Lung (tissue), 12 donors: ENCODE results near the gene SH3PXD2A. TPM values are rescaled to one million over a fixed set of nuclear protein-coding genes. Genes with fewer than 3 reads are reported as not detected.

ENCODE experiments used
- ATAC-seq: fragments of 200-7000 bp; cut with Tn5 transposase; one replicate; pipeline ENCODE4 v1.9.1; 2020; ENCODE audit warnings: moderate number of reproducible peaks; ENCODE audit not compliant: insufficient read depth, low FRiP score
- DNase-seq, 3 donors: peaks; one replicate each; pipeline ENCODE4 v3.0.0-alpha.2; 2013 to 2017
- H3K27ac ChIP-seq, 2 donors: one replicate each; pipeline ENCODE4 v1.5.1; 2013; ENCODE audit warnings: mild to moderate bottlenecking in 2 of 2, moderate library complexity in 2 of 2, control low read depth in 1 of 2, inconsistent platforms in 1 of 2, low read depth in 1 of 2, low read length in 1 of 2
- H3K27me3 ChIP-seq, 3 donors: one replicate each; pipeline ENCODE4 v1.5.1; 2013; ENCODE audit warnings: low read length in 2 of 3; ENCODE audit not compliant: control insufficient read depth in 3 of 3, insufficient read depth in 3 of 3
- H3K36me3 ChIP-seq, 4 donors: one replicate each; pipeline ENCODE4 v1.5.1; 2013; ENCODE audit warnings: low read length in 4 of 4, mild to moderate bottlenecking in 1 of 4, moderate library complexity in 1 of 4; ENCODE audit not compliant: control insufficient read depth in 4 of 4, insufficient read depth in 4 of 4
- H3K4me1 ChIP-seq, 5 donors: one replicate each; pipeline ENCODE4 v1.5.1; 2013; ENCODE audit warnings: low read length in 5 of 5, mild to moderate bottlenecking in 2 of 5, moderate library complexity in 1 of 5; ENCODE audit not compliant: control insufficient read depth in 5 of 5, insufficient read depth in 5 of 5
- H3K4me3 ChIP-seq: one replicate; pipeline ENCODE4 v1.5.1; 2013; ENCODE audit warnings: mild to moderate bottlenecking, control low read depth, moderate library complexity
- H3K9ac ChIP-seq, 2 donors: one replicate each; pipeline ENCODE4 v1.5.1; 2013; ENCODE audit warnings: low read length in 2 of 2, control low read depth in 1 of 2; ENCODE audit not compliant: insufficient read depth in 1 of 2
- H3K9me3 ChIP-seq, 4 donors: one replicate each; pipeline ENCODE4 v1.5.1; 2013; ENCODE audit warnings: low read length in 3 of 4, mild to moderate bottlenecking in 1 of 4, moderate library complexity in 1 of 4; ENCODE audit not compliant: control insufficient read depth in 4 of 4, insufficient read depth in 3 of 4
- WGBS, 2 donors: extraction: QIAGEN DNeasy Blood & Tissue Kit; methylation state at CpG; one replicate each; pipeline ENCODE4 v1.1.7; 2013; 5-methylcytosine and 5-hydroxymethylcytosine counted together
- polyA plus RNA-seq, 2 donors: library from polyadenylated mRNA; stranded (reverse); fragments of 200-250 nt; gene quantifications; one replicate each; pipeline ENCODE4 v1.2.1, GENCODE V29; 2013
- total RNA-seq, 2 donors: library from RNA; depleted of rRNA in 1 of 2; stranded (reverse); fragments of >200 nt in 1 of 2; gene quantifications; one replicate each; pipeline ENCODE4 v1.2.1, GENCODE V29; 2014 to 2021
- TF ChIP-seq, protein P1 (sequence below): IDR thresholded peaks from 2 replicates; pipeline ENCODE4 v1.5.1; 2012; ENCODE audit warnings: mild to moderate bottlenecking; ENCODE audit errors: control extremely low read depth, extremely low read depth
- donor health status: control.
- donor health status: control.
- donor health status: Bipolar disorder and iron deficiency.
- donor health status: healthy.
- donor health status: DM: yes; HTN: yes; CAD: no.

SH3PXD2A gene
- total and polyA plus RNA-seq, 4 donors, result 9.9 to 53.2 (median 29.2) TPM

- WGBS, 2 donors, result 85 to 86% methylated on average over 7 of the region's 7 CpGs
- TF ChIP-seq, protein P1, sequence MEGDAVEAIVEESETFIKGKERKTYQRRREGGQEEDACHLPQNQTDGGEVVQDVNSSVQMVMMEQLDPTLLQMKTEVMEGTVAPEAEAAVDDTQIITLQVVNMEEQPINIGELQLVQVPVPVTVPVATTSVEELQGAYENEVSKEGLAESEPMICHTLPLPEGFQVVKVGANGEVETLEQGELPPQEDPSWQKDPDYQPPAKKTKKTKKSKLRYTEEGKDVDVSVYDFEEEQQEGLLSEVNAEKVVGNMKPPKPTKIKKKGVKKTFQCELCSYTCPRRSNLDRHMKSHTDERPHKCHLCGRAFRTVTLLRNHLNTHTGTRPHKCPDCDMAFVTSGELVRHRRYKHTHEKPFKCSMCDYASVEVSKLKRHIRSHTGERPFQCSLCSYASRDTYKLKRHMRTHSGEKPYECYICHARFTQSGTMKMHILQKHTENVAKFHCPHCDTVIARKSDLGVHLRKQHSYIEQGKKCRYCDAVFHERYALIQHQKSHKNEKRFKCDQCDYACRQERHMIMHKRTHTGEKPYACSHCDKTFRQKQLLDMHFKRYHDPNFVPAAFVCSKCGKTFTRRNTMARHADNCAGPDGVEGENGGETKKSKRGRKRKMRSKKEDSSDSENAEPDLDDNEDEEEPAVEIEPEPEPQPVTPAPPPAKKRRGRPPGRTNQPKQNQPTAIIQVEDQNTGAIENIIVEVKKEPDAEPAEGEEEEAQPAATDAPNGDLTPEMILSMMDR, result no peak
- ATAC-seq, result no peak
Measured at GRCh38 chr10:103764296-103765088, 90.9 kb downstream of the SH3PXD2A start.

DNA sequence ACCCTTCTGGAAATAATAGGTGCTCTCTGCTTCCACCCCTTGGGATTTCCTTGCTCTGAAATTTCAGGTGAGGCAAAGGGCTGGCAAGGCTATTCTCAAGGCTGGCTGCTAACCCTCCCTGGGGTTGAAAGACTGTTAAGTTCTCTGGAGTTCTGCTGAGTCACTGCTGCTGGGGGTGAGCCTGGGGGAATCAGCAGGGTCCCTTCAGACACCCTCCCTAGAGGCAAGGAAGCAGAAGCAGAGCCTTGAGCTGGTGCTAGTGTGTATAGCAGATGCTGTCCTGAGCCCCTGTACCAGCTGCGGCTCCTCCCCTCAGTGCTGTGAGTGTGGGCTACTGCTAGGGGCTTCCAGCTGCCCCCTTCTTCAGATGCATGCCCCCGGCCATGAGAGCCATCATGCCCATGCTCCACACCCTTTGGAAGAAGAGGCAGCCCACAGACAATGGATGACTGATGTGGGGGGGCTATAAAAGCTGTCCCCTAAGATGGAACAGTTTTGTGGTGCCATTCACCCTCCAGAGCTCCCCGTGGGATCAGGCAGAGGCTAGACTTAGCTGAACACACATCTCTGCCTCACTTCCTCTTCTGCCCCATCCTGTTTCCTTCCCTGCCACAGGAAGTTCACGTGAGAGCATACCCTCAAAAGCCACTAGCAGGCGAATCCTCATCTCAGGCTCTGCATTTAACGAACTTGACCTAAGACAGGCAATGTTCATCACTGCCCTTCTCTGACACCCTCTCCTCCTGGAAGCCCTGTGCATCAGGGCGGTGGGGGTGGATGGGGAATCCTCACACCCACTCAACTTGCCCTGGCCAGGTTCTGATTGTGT is 91.8 kb downstream of the SH3PXD2A start:
- H3K9ac ChIP-seq, result no peak overlapping the region
- no peaks in the 10 kb centered on the region for H3K27me3 ChIP-seq
- H3K4me3 ChIP-seq, result no peak overlapping the region
- no peaks in the 10 kb centered on the region for H3K9me3 ChIP-seq
- 28 to 55% methylated on average over 7 of the region's 7 CpGs for WGBS, 2 donors
- peak overlapping the region in 1 of 2 donors; percentile 43 for H3K27ac ChIP-seq
- H3K36me3 ChIP-seq, result peaks cover 0 to 18% (median 7%) of the 10 kb centered on the region in 4 donors
- DNase-seq (peak in 1 of 3 donors; percentile 25), ATAC-seq (no peak)
- TF ChIP-seq, protein P1, result no peak
- H3K4me1 ChIP-seq, result peaks cover 17 to 60% (median 29%) of the 10 kb centered on the region in 5 donors

More at GRCh38 chr10:103764296-103765088, 90.9 kb downstream of the SH3PXD2A start:
- Histone ChIP-seq H3K27me3 (no peaks in the 10 kb centered on the region), H3K4me3 (no peak overlapping the region), H3K4me1 (peaks cover 20 to 60% (median 22%) of the 10 kb centered on the region in 5 donors), H3K9me3 (no peaks in the 10 kb centered on the region), H3K9ac (no peak overlapping the region), H3K36me3 (peaks cover 0 to 18% (median 7%) of the 10 kb centered on the region in 4 donors), H3K27ac (peak overlapping the region in 1 of 2 donors; percentile 43)
- DNase-seq, result no peak

DNA sequence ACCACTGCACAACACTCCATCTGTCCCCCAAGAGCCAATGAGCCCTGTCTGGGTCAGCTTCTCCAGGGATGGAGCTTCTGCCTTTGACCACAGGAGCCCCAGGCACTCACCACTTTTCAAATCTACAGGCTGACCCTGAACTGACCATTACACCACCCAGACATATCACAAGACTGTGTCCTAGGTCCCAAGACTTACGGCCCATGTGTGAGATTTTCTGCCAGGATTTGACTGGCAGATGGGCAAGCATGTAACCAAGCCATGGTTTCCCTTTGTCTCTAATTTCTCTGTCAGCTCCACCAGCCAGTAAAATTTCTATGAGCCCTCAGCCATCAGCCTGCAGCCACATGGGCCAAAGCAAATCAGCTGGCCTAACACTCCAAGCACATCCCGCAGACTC is 92.5 kb downstream of the SH3PXD2A start:
- no peak overlapping the region for H3K9ac ChIP-seq
- H3K4me1 ChIP-seq, result peaks cover 20 to 60% (median 31%) of the 10 kb centered on the region in 5 donors
- TF ChIP-seq, protein P1, result no peak
- H3K9me3 ChIP-seq, result no peaks in the 10 kb centered on the region
- H3K27ac ChIP-seq, result peak overlapping the region in 1 of 2 donors; percentile 43
- H3K36me3 ChIP-seq, result peaks cover 0 to 18% (median 7%) of the 10 kb centered on the region in 4 donors
- ATAC-seq (no peak), DNase-seq (no peak)
- H3K27me3 ChIP-seq, result no peaks in the 10 kb centered on the region
- no peak overlapping the region for H3K4me3 ChIP-seq
- WGBS, 2 donors, result 94 to 100% methylated on average over 2 of the region's 2 CpGs
